Lung (tissue), 12 donors: ENCODE data around the gene RBM27. TPM values are rescaled to one million over a fixed set of nuclear protein-coding genes. Genes with fewer than 3 reads are reported as not detected.
"Not testable (repeated sequence)": the region's sequence is repeated elsewhere in the genome, so short reads cannot be mapped to it uniquely, and the experiment has no call there.

Experiments used
- ATAC-seq: fragments of 200-7000 bp; cut with Tn5 transposase; one replicate; pipeline ENCODE4 v1.9.1; 2020; ENCODE audit warnings: moderate number of reproducible peaks; ENCODE audit not compliant: insufficient read depth, low FRiP score
- DNase-seq, 3 donors: peaks; one replicate each; pipeline ENCODE4 v3.0.0-alpha.2; 2013 to 2017
- H3K27ac ChIP-seq, 2 donors: one replicate each; pipeline ENCODE4 v1.5.1; 2013; ENCODE audit warnings: mild to moderate bottlenecking in 2 of 2, moderate library complexity in 2 of 2, control low read depth in 1 of 2, inconsistent platforms in 1 of 2, low read depth in 1 of 2, low read length in 1 of 2
- H3K27me3 ChIP-seq, 3 donors: one replicate each; pipeline ENCODE4 v1.5.1; 2013; ENCODE audit warnings: low read length in 2 of 3; ENCODE audit not compliant: control insufficient read depth in 3 of 3, insufficient read depth in 3 of 3
- H3K36me3 ChIP-seq, 4 donors: one replicate each; pipeline ENCODE4 v1.5.1; 2013; ENCODE audit warnings: low read length in 4 of 4, mild to moderate bottlenecking in 1 of 4, moderate library complexity in 1 of 4; ENCODE audit not compliant: control insufficient read depth in 4 of 4, insufficient read depth in 4 of 4
- H3K4me1 ChIP-seq, 5 donors: one replicate each; pipeline ENCODE4 v1.5.1; 2013; ENCODE audit warnings: low read length in 5 of 5, mild to moderate bottlenecking in 2 of 5, moderate library complexity in 1 of 5; ENCODE audit not compliant: control insufficient read depth in 5 of 5, insufficient read depth in 5 of 5
- H3K4me3 ChIP-seq: one replicate; pipeline ENCODE4 v1.5.1; 2013; ENCODE audit warnings: mild to moderate bottlenecking, control low read depth, moderate library complexity
- H3K9ac ChIP-seq, 2 donors: one replicate each; pipeline ENCODE4 v1.5.1; 2013; ENCODE audit warnings: low read length in 2 of 2, control low read depth in 1 of 2; ENCODE audit not compliant: insufficient read depth in 1 of 2
- H3K9me3 ChIP-seq, 4 donors: one replicate each; pipeline ENCODE4 v1.5.1; 2013; ENCODE audit warnings: low read length in 3 of 4, mild to moderate bottlenecking in 1 of 4, moderate library complexity in 1 of 4; ENCODE audit not compliant: control insufficient read depth in 4 of 4, insufficient read depth in 3 of 4
- CTCF ChIP-seq: IDR thresholded peaks from 2 replicates; pipeline ENCODE4 v1.5.1; 2012; ENCODE audit warnings: mild to moderate bottlenecking; ENCODE audit errors: control extremely low read depth, extremely low read depth
- WGBS, 2 donors: extraction: QIAGEN DNeasy Blood & Tissue Kit; methylation state at CpG; one replicate each; pipeline ENCODE4 v1.1.7; 2013; 5-methylcytosine and 5-hydroxymethylcytosine counted together
- polyA plus RNA-seq, 2 donors: library from polyadenylated mRNA; stranded (reverse); fragments of 200-250 nt; gene quantifications; one replicate each; pipeline ENCODE4 v1.2.1, GENCODE V29; 2013
- total RNA-seq, 2 donors: library from RNA; depleted of rRNA in 1 of 2; stranded (reverse); fragments of >200 nt in 1 of 2; gene quantifications; one replicate each; pipeline ENCODE4 v1.2.1, GENCODE V29; 2014 to 2021
- donor health status: control.
- donor health status: control.
- donor health status: Bipolar disorder and iron deficiency.
- donor health status: healthy.
- donor health status: DM: yes; HTN: yes; CAD: no.

Gene RBM27
- total and polyA plus RNA-seq, 4 donors, result 6.2 to 41.8 (median 9.7) TPM

- Histone ChIP-seq H3K4me1 (peaks cover 0 to 5% (median 0%) of the 10 kb centered on the region in 5 donors), H3K9ac (no peak overlapping the region), H3K4me3 (no peak overlapping the region), H3K27me3 (no peaks in the 10 kb centered on the region), H3K9me3 (no peaks in the 10 kb centered on the region), H3K36me3 (no peaks in the 10 kb centered on the region), H3K27ac (no peak overlapping the region)
- no peak for TF ChIP-seq CTCF
- DNase-seq, result no peak
- WGBS, 2 donors, result 93 to 97% methylated on average over 6 of the region's 6 CpGs
- ATAC-seq, result no peak
Measured at GRCh38 chr5:146196459-146197048, 6.9 kb upstream of the RBM27 start.

GRCh38 chr5:146199176-146199815 lies 4.1 kb upstream of the RBM27 start:
- no peak overlapping the region for H3K4me3 ChIP-seq
- no peaks in the 10 kb centered on the region for H3K27me3 ChIP-seq
- DNase-seq (peak; percentile 13 to 84 (median 68)), ATAC-seq (no peak)
- no peak for TF ChIP-seq CTCF
- H3K9me3 ChIP-seq, result no peaks in the 10 kb centered on the region
- peak overlapping the region in 1 of 2 donors; percentile 40 for H3K27ac ChIP-seq
- H3K36me3 ChIP-seq, result no peaks in the 10 kb centered on the region
- WGBS, 2 donors, result 73 to 79% methylated on average over 6 of the region's 6 CpGs
- H3K9ac ChIP-seq, result no peak overlapping the region
- peaks cover 0 to 14% (median under 1%) of the 10 kb centered on the region in 5 donors for H3K4me1 ChIP-seq

- DNase-seq, H3K27ac ChIP-seq, H3K9ac ChIP-seq, H3K36me3 ChIP-seq, H3K9me3 ChIP-seq, H3K4me3 ChIP-seq, H3K27me3 ChIP-seq, ATAC-seq: not testable (repeated sequence)
- peaks cover 0 to 19% (median 6%) of the 10 kb centered on the region in 5 donors for H3K4me1 ChIP-seq
- 96 to 97% methylated on average over 12 of the region's 12 CpGs for WGBS, 2 donors
Measured at GRCh38 chr5:146201795-146202194, 1.6 kb upstream of the RBM27 start.

- peak overlapping the region in 1 of 2 donors; percentile 72 for H3K27ac ChIP-seq
- no peak for ATAC-seq
- no peak for TF ChIP-seq CTCF
- H3K4me3 ChIP-seq, result peak overlapping the region; percentile 97
- peaks cover 0 to 20% (median 6%) of the 10 kb centered on the region in 5 donors for H3K4me1 ChIP-seq
- H3K36me3 ChIP-seq, result no peaks in the 10 kb centered on the region
- no peak for DNase-seq
- WGBS, 2 donors, result 0 to 2% methylated on average over 20 to 21 of the region's 21 CpGs
- H3K27me3 ChIP-seq, result no peaks in the 10 kb centered on the region
- H3K9ac ChIP-seq, result peak overlapping the region; percentile 45 to 63
- H3K9me3 ChIP-seq, result no peaks in the 10 kb centered on the region
Measured at GRCh38 chr5:146203872-146204192, 427 bp downstream of the RBM27 start.
